ENCODE data around the gene TTLL4.

The TTLL4 gene

DNA sequence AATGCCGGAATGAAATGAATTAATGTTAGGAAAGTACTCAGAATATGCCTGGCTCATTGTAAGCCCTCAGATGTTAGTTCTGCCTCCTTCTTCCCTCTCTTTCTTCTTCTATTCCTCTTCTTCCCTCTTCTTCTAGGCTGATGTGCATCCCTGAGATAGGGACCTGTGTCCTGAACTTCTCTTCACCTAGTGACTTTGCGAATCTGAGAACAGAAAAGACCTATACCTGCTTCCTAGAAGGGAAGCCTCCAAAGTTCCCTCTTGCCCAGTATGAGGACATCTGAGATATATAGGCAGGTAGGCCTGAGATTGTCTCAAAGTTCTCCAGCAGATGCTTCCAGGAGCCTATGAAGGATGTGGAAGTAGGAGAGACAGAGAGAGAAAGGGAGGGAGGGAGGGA lies 63.2 kb downstream of the TTLL4 start:
- TF ChIP-seq, protein P1, sequence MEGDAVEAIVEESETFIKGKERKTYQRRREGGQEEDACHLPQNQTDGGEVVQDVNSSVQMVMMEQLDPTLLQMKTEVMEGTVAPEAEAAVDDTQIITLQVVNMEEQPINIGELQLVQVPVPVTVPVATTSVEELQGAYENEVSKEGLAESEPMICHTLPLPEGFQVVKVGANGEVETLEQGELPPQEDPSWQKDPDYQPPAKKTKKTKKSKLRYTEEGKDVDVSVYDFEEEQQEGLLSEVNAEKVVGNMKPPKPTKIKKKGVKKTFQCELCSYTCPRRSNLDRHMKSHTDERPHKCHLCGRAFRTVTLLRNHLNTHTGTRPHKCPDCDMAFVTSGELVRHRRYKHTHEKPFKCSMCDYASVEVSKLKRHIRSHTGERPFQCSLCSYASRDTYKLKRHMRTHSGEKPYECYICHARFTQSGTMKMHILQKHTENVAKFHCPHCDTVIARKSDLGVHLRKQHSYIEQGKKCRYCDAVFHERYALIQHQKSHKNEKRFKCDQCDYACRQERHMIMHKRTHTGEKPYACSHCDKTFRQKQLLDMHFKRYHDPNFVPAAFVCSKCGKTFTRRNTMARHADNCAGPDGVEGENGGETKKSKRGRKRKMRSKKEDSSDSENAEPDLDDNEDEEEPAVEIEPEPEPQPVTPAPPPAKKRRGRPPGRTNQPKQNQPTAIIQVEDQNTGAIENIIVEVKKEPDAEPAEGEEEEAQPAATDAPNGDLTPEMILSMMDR (IDR thresholded peaks at IDR 0.05), result no peak
- H3K27ac ChIP-seq, result no peak overlapping the region
- DNase-seq (ENCODE audit: low spot score), result no peak
- H3K4me3 ChIP-seq, result no peak overlapping the region

DNA sequence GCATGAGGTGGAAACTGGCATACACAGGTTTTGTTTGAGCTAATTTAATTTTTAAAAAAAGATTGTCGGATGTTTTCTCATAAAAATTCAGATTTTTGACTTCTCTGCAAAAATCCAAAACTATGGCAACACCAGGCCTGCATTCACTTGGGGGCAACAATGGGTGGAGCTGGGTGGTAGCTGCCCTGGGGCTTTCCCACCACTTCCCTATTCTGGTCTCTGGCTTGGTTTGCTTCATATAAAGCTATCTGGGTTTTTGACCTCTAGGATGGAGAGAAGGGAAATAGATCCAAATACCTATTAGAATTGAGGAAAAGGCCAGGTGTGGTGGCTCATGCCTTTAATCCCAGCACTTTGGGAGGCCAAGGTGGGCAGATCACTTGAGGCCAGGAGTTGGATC lies 65.9 kb downstream of the TTLL4 start:
- TF ChIP-seq, protein P1 (IDR thresholded peaks at IDR 0.05), result no peak
- no peak overlapping the region for H3K4me3 ChIP-seq

DNA sequence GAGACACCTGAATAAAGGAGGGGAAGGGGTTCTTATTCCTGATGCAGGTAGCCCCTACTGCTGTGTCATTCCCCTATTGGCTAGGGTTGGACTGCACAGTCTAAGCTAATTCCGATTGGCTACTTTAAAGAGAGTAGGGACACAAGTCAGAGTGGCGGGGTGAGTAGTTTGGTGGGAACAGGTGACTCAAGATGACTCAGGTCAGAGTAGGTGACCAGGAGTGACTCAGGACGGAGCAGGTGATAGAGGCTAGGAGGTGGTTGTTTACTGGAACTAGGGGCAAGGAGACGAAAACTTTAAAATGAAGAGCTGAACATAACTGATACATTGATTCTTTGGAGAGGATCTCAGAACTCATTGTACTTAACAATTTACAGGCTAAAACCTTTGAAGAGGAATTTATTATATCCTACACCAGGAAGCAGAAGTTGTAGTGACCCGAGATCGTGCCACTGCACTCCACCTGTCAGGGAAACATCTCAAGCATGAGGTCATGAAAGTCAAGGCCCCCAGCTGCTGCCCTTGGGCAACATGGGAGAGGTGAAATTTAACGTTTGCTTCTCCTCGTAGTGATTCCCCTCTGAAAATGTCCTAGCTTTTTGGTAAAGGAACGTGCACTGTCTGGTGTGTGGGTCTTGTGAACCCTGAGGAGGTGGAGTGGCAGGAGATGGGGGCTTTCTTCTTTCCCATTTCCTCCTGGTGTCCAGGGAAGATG lies 66.8 kb downstream of the TTLL4 start:
- no peak for DNase-seq (ENCODE audit: low spot score)
- Histone ChIP-seq H3K4me3 (no peak overlapping the region), H3K27ac (no peak overlapping the region)
- TF ChIP-seq, protein P1 (IDR thresholded peaks at IDR 0.05), result no peak

More for the DNA sequence above, 65.9 kb downstream of the TTLL4 start:
- H3K27ac ChIP-seq, result no peak overlapping the region
- no peak for DNase-seq (ENCODE audit: low spot score)

DNA sequence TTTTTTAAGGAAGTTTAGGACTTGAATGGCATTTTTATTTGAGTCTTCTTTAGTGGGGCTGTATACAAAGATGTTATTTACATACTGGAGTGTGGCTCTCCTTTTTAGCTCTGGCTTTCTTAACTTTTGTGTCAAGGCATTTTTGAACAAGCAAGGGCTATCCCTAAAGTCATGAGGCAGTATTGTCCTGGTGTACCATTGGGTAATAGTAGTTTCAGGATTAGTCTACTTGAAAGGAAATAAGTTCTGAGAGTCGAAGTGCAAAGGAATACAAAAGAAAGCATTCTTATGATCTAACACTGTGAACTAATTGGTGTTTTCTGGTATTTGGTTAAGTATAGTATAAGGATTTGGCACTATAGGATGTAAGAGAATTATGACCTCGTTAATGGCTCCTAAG lies 69.4 kb downstream of the TTLL4 start:
- no peak overlapping the region for H3K4me3 ChIP-seq
- TF ChIP-seq, protein P1 (IDR thresholded peaks at IDR 0.05), result no peak
- no peak for DNase-seq (ENCODE audit: low spot score)
- H3K27ac ChIP-seq, result no peak overlapping the region

DNA sequence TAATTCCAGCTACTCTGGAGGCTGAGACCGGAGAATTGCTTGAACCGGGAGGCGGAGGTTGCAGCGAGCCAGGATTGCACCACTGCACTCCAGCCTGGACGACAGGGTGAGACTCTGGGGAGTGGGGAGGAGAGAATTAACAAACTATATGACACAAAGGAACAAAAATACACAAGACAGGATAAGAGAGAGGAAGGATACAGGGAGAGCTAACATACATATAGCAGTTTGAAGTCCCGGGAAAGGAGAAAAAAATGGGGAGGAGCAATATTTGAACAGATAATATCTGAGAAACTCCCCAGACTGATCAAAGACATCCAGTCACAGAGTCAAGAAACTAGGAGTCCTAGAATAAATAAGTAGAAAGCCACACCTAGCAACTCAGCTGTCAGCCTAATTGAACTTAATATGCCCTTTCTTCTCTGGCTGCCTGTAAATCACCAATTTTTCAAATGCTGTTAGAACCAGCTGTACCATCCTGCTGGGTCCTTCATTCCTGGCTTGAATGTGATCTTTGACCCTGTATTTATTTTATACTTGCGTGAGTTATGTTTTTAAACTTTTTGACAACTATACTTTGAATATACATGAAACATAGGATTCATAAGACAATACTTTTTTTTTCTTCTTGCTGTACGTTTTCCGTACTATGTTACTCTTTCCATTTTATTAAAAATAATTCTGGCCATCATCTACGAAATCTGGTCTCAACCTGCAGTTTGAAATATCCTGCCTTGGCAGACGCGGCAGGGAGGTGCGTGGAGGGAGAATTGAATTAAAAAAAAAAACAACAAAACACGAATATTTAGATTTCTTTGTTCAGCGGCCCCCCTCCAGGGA lies 70.4 kb downstream of the TTLL4 start:
- TF ChIP-seq, protein P1 (IDR thresholded peaks at IDR 0.05), result no peak
- Histone ChIP-seq H3K4me3 (peak overlapping the region; percentile 89), H3K27ac (peak overlapping the region; percentile 84 to 88)
- no peak for DNase-seq (ENCODE audit: low spot score)

DNA sequence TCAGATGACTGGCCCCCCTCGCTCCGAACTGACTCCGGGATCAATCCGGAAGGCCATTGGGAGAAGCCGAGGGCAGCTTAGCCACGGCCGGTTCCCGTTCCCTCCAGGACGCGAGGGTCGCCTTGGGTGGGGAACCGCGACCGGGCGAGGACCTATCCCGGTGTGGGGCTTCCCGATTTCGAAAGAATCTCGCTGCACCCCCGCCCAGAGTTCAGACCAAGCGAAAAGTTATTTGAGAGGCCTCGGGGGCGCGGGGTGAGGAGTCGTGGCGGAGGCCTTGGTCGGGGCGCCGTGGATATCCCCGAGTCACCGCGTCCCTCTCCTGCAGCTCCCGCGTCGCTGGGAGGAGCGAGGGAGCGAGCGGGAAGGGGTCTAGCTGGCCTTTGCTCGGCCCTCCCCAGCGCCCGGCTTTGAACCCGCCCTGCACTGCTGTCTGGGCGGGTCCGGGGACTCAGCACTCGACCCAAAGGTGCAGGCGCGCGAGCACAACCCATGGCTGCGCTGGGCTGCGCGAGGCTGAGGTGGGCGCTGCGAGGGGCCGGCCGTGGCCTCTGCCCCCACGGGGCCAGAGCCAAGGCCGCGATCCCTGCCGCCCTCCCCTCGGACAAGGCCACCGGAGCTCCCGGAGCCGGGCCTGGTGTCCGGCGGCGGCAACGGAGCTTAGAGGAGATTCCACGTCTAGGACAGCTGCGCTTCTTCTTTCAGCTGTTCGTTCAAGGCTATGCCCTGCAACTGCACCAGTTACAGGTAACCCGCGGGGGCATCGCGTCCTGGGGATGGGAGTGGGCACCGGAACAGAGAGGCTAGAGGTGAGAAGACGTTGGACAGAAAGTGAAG lies 71.3 kb downstream of the TTLL4 start, which contains the start of gene CYP27A1:
CYP27A1 (plus strand) TSS at position 457 of the 837 bp plus-strand sequence; CDS start at position 493, 36 bp downstream.
- TF ChIP-seq, protein P1 (IDR thresholded peaks at IDR 0.05), result no peak
- H3K27ac ChIP-seq, result peak within 1 kb of the TSS; percentile 84 to 88
- DNase-seq (ENCODE audit: low spot score), result peak; percentile 78
- H3K4me3 ChIP-seq, result peak within 1 kb of the TSS; percentile 89

All from coronary artery (tissue), 2 donors.